ENCODE measurements around the gene WIPF2.
"Not testable (repeated sequence)": the region's sequence is repeated elsewhere in the genome, so short reads cannot be mapped to it uniquely, and the experiment has no call there.

WIPF2 gene

DNA sequence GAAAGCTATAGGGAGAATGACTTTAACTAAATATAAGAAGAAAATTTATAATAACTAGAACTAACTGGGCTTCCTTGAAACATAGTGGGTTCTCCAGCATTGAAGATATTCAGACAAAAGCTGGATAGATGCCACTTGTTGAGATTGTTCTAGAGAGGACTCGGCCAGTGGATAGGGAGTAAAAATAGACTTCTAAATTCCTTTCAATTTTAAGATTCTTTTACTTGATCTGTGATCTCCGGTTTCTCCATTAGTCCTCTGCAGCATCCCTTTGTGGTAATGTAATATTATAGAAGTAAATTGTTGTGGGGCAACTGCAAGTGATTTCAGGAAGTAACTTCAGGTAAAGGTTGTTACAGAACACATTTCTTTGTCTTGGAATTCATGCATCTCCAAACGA lies 79.6 kb downstream of the WIPF2 start:
- H3K27me3 ChIP-seq (ENCODE audit: insufficient read depth, insufficient read length), result no peaks in the 10 kb centered on the region
- H3K9me3 ChIP-seq (ENCODE audit: insufficient read depth, low read length), result no peaks in the 10 kb centered on the region
- H3K9ac ChIP-seq (ENCODE audit: insufficient read length, low read depth), result no peak overlapping the region
- peaks cover 2% of the 10 kb centered on the region for H3K4me1 ChIP-seq (ENCODE audit: insufficient read depth, insufficient read length)
- DNase-seq (ENCODE audit: low read depth, low spot score), result no peak
- peaks cover 95% of the 10 kb centered on the region for H3K36me3 ChIP-seq (ENCODE audit: insufficient read depth, insufficient read length, low read length)
- TF ChIP-seq SUZ12 (IDR thresholded peaks at IDR 0.05; ENCODE audit: extremely low read depth, insufficient read depth, insufficient read length) (no peak), ZNF274 (IDR thresholded peaks at IDR 0.05; ENCODE audit: low read depth, low read length) (no peak), YY1 (IDR thresholded peaks at IDR 0.05; ENCODE audit: insufficient read depth, insufficient read length) (no peak)
- no peak overlapping the region for H3K4me3 ChIP-seq (ENCODE audit: insufficient read length, low read depth)

GRCh38 chr17:40299159-40299757 lies 80.2 kb downstream of the WIPF2 start:
- H3K9me3 ChIP-seq (ENCODE audit: insufficient read depth, low read length); H3K4me3 ChIP-seq (ENCODE audit: insufficient read length, low read depth); H3K4me1 ChIP-seq (ENCODE audit: insufficient read depth, insufficient read length); DNase-seq (ENCODE audit: low read depth, low spot score); H3K9ac ChIP-seq (ENCODE audit: insufficient read length, low read depth); H3K27me3 ChIP-seq (ENCODE audit: insufficient read depth, insufficient read length): not testable (repeated sequence)
- peaks cover 95% of the 10 kb centered on the region for H3K36me3 ChIP-seq (ENCODE audit: insufficient read depth, insufficient read length, low read length)

DNA sequence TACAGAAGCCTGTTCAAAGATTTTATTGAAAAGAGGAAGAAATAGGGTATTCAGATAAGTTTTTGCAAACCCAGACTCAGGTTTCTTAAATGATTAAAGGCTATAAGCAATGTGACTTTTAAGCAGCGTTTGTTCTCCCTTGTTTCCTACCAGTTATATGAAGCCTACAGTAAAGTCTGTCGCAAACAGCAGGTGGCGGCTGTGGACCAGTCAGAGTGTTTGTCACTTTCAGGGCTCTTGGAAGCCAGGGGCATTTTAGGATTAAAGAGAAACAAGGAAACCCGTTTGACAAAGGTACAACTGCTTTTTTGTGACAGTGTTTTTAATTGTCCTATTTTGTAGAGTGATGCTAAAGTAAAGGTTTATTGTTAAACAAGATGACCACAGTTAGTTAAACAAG lies 82.2 kb downstream of the WIPF2 start:
- Histone ChIP-seq H3K9me3 (ENCODE audit: insufficient read depth, low read length) (no peaks in the 10 kb centered on the region), H3K36me3 (ENCODE audit: insufficient read depth, insufficient read length, low read length) (peaks cover 79% of the 10 kb centered on the region)
- no peak for DNase-seq (ENCODE audit: low read depth, low spot score)

DNA sequence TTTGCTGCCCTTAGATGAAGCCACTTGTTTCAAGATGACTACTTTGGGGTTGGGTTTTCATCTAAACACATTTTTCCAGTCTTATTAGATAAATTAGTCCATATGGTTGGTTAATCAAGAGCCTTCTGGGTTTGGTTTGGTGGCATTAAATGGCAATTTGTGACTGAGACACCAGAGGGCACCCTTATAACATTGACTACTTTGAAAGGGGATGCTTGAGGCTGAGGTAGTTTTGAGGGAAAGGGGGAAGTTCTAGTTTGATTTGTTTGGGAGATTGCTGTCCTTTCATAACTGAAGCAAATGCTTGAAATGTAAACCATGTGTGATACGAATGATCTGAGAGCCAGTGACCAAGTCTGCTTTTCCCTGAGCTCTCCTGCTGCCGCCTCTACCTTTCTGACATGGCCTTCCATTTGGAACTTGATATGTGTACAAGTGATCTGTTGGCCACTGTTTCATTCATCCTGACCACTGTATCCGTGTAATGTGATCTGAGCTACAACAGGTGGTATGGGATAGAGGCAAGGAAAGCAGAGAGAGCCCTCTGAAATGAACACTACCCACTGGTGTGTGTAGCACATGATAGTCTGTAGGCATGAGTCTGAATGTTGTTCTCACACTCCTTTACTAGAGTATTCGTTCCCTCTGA lies 84.0 kb downstream of the WIPF2 start:
- H3K9me3 ChIP-seq (ENCODE audit: insufficient read depth, low read length), result no peaks in the 10 kb centered on the region
- TF ChIP-seq YY1 (IDR thresholded peaks at IDR 0.05; ENCODE audit: insufficient read depth, insufficient read length) (no peak), SUZ12 (IDR thresholded peaks at IDR 0.05; ENCODE audit: extremely low read depth, insufficient read depth, insufficient read length) (no peak), ZNF274 (IDR thresholded peaks at IDR 0.05; ENCODE audit: low read depth, low read length) (no peak)
- H3K27me3 ChIP-seq (ENCODE audit: insufficient read depth, insufficient read length), result no peaks in the 10 kb centered on the region
- H3K4me1 ChIP-seq (ENCODE audit: insufficient read depth, insufficient read length), result peaks cover 10% of the 10 kb centered on the region
- peaks cover 62% of the 10 kb centered on the region for H3K36me3 ChIP-seq (ENCODE audit: insufficient read depth, insufficient read length, low read length)
- no peak for DNase-seq (ENCODE audit: low read depth, low spot score)
- H3K9ac ChIP-seq (ENCODE audit: insufficient read length, low read depth), result no peak overlapping the region
- no peak overlapping the region for H3K4me3 ChIP-seq (ENCODE audit: insufficient read length, low read depth)

More for the DNA sequence above, 82.2 kb downstream of the WIPF2 start:
- Histone ChIP-seq H3K9ac (ENCODE audit: insufficient read length, low read depth) (no peak overlapping the region), H3K27me3 (ENCODE audit: insufficient read depth, insufficient read length) (no peaks in the 10 kb centered on the region), H3K4me1 (ENCODE audit: insufficient read depth, insufficient read length) (no peaks in the 10 kb centered on the region), H3K4me3 (ENCODE audit: insufficient read length, low read depth) (no peak overlapping the region)
- no peak for TF ChIP-seq YY1 (IDR thresholded peaks at IDR 0.05; ENCODE audit: insufficient read depth, insufficient read length)
- TF ChIP-seq SUZ12 (IDR thresholded peaks at IDR 0.05; ENCODE audit: extremely low read depth, insufficient read depth, insufficient read length), result no peak

DNA sequence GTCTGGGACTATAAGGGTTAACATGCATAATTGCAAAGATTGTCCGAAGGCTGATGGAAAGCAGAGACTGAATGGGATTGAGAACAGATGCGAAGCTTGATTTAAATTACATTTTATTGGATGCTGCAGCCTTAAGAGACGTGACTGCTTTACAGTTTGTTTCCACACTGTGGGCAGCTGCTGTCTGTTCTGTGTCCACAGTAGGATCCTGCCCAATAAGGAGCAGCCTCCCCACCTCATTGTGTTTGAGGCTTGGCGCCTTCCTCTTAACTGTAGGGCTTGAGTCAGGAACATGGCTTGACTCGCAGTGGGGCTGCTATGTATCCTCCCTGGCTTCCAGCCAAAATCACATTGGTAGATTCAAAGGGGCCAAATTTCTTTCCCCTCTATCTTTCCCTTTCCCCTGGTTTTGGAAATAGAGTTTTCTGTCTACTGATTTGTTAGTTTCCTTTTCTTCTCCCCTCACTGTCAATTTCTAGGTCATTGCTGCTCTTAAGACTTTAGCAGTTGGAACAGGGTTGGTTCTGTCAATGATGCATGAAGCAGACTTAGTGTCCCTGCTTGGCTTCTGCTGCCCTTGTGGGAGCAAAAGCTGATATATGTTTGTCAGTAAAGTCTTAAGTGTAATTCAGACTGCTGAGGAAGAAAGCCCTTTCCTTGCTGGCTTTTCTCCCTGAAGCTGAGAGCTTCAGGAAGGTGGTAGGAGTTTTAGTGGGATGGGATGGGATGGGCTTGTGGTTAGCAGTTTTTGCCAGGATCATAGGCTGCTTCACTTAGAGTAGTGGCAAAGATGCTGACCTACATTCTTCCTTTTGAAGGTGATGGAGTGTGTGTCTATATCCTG lies 84.8 kb downstream of the WIPF2 start:
- no peak for DNase-seq (ENCODE audit: low read depth, low spot score)
- Histone ChIP-seq H3K4me1 (ENCODE audit: insufficient read depth, insufficient read length) (peaks cover 10% of the 10 kb centered on the region), H3K9ac (ENCODE audit: insufficient read length, low read depth) (peak overlapping the region; percentile 3), H3K36me3 (ENCODE audit: insufficient read depth, insufficient read length, low read length) (peaks cover 54% of the 10 kb centered on the region), H3K4me3 (ENCODE audit: insufficient read length, low read depth) (no peak overlapping the region), H3K9me3 (ENCODE audit: insufficient read depth, low read length) (no peaks in the 10 kb centered on the region), H3K27me3 (ENCODE audit: insufficient read depth, insufficient read length) (no peaks in the 10 kb centered on the region)
- TF ChIP-seq YY1 (IDR thresholded peaks at IDR 0.05; ENCODE audit: insufficient read depth, insufficient read length) (no peak), SUZ12 (IDR thresholded peaks at IDR 0.05; ENCODE audit: extremely low read depth, insufficient read depth, insufficient read length) (no peak), ZNF274 (IDR thresholded peaks at IDR 0.05; ENCODE audit: low read depth, low read length) (no peak)

- DNase-seq (ENCODE audit: low read depth, low spot score), result not testable (repeated sequence)
- peaks cover 10% of the 10 kb centered on the region for H3K4me1 ChIP-seq (ENCODE audit: insufficient read depth, insufficient read length)
These were observed 85.4 kb downstream of the WIPF2 start for GRCh38 chr17:40304552-40304863.

GRCh38 chr17:40304866-40305265 lies 85.8 kb downstream of the WIPF2 start:
- not testable (repeated sequence) for H3K9ac ChIP-seq (ENCODE audit: insufficient read length, low read depth); H3K9me3 ChIP-seq (ENCODE audit: insufficient read depth, low read length); H3K27me3 ChIP-seq (ENCODE audit: insufficient read depth, insufficient read length); H3K4me3 ChIP-seq (ENCODE audit: insufficient read length, low read depth); DNase-seq (ENCODE audit: low read depth, low spot score)
- Histone ChIP-seq H3K36me3 (ENCODE audit: insufficient read depth, insufficient read length, low read length) (peaks cover 47% of the 10 kb centered on the region), H3K4me1 (ENCODE audit: insufficient read depth, insufficient read length) (peaks cover 10% of the 10 kb centered on the region)

More at GRCh38 chr17:40304552-40304863, 85.4 kb downstream of the WIPF2 start:
- H3K4me3 ChIP-seq (ENCODE audit: insufficient read length, low read depth); H3K9ac ChIP-seq (ENCODE audit: insufficient read length, low read depth); H3K9me3 ChIP-seq (ENCODE audit: insufficient read depth, low read length); H3K27me3 ChIP-seq (ENCODE audit: insufficient read depth, insufficient read length): not testable (repeated sequence)
- peaks cover 50% of the 10 kb centered on the region for H3K36me3 ChIP-seq (ENCODE audit: insufficient read depth, insufficient read length, low read length)
